ENCODE results near the gene CDCA4.

The CDCA4 gene

GRCh38 chr14:104996483-104996882 is 24.4 kb downstream of the CDCA4 start:
- no peaks in the 10 kb centered on the region; the same call in 1 of the 2 replicates for H4K20me1 ChIP-seq (ENCODE audit: low read depth, low read length)
- H3K36me3 ChIP-seq (ENCODE audit: low read length): no peaks in the 10 kb centered on the region
- no peaks in the 10 kb centered on the region for H3F3A ChIP-seq (ENCODE audit: insufficient read depth)
- no peak overlapping the region for H2AFZ ChIP-seq (ENCODE audit: low read depth, low read length, severe bottlenecking)
- no peak overlapping the region for H3K4me2 ChIP-seq (ENCODE audit: low read depth, low read length, poor library complexity, severe bottlenecking)
- TF ChIP-seq, protein P1, sequence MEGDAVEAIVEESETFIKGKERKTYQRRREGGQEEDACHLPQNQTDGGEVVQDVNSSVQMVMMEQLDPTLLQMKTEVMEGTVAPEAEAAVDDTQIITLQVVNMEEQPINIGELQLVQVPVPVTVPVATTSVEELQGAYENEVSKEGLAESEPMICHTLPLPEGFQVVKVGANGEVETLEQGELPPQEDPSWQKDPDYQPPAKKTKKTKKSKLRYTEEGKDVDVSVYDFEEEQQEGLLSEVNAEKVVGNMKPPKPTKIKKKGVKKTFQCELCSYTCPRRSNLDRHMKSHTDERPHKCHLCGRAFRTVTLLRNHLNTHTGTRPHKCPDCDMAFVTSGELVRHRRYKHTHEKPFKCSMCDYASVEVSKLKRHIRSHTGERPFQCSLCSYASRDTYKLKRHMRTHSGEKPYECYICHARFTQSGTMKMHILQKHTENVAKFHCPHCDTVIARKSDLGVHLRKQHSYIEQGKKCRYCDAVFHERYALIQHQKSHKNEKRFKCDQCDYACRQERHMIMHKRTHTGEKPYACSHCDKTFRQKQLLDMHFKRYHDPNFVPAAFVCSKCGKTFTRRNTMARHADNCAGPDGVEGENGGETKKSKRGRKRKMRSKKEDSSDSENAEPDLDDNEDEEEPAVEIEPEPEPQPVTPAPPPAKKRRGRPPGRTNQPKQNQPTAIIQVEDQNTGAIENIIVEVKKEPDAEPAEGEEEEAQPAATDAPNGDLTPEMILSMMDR (IDR thresholded peaks at IDR 0.05; ENCODE audit: insufficient read depth, low read length, poor library complexity, severe bottlenecking): no peak
- no peak for TF ChIP-seq EZH2phosphoT487 (conservative IDR thresholded peaks at IDR 0.05; ENCODE audit: low read length)
- no peaks in the 10 kb centered on the region for H3K9me2 ChIP-seq (replicated peaks; ENCODE audit: insufficient read depth, low read length)
- H3K4me3 ChIP-seq (ENCODE audit: insufficient read depth, low read length, poor library complexity, severe bottlenecking): no peak overlapping the region
- H3K27ac ChIP-seq (ENCODE audit: low read depth, low read length): no peak overlapping the region
- H3K79me2 ChIP-seq (ENCODE audit: insufficient read depth, low read length): no peaks in the 10 kb centered on the region
- H3K9me3 ChIP-seq (ENCODE audit: insufficient read depth, low read length): no peaks in the 10 kb centered on the region
- H3K9ac ChIP-seq (ENCODE audit: low read length): no peak overlapping the region
- H3K27me3 ChIP-seq (ENCODE audit: low read length): no peaks in the 10 kb centered on the region

- Histone ChIP-seq H3K4me3 (ENCODE audit: insufficient read depth, low read length, poor library complexity, severe bottlenecking) (no peak overlapping the region), H3K36me3 (ENCODE audit: low read length) (no peaks in the 10 kb centered on the region), H3K27ac (ENCODE audit: low read depth, low read length) (no peak overlapping the region), H3K79me2 (ENCODE audit: insufficient read depth, low read length) (no peaks in the 10 kb centered on the region), H3F3A (ENCODE audit: insufficient read depth) (no peaks in the 10 kb centered on the region), H4K20me1 (ENCODE audit: low read depth, low read length) (no peaks in the 10 kb centered on the region; the same call in 1 of the 2 replicates), H3K9me3 (ENCODE audit: insufficient read depth, low read length) (no peaks in the 10 kb centered on the region), H3K4me2 (ENCODE audit: low read depth, low read length, poor library complexity, severe bottlenecking) (no peak overlapping the region), H3K27me3 (ENCODE audit: low read length) (no peaks in the 10 kb centered on the region), H3K9me2 (replicated peaks; ENCODE audit: insufficient read depth, low read length) (no peaks in the 10 kb centered on the region), H3K9ac (ENCODE audit: low read length) (no peak overlapping the region), H2AFZ (ENCODE audit: low read depth, low read length, severe bottlenecking) (no peak overlapping the region)
- TF ChIP-seq EZH2phosphoT487 (conservative IDR thresholded peaks at IDR 0.05; ENCODE audit: low read length): no peak
- TF ChIP-seq, protein P1 (IDR thresholded peaks at IDR 0.05; ENCODE audit: insufficient read depth, low read length, poor library complexity, severe bottlenecking): no peak
Measured at GRCh38 chr14:104996032-104996431, 24.9 kb downstream of the CDCA4 start.

DNA sequence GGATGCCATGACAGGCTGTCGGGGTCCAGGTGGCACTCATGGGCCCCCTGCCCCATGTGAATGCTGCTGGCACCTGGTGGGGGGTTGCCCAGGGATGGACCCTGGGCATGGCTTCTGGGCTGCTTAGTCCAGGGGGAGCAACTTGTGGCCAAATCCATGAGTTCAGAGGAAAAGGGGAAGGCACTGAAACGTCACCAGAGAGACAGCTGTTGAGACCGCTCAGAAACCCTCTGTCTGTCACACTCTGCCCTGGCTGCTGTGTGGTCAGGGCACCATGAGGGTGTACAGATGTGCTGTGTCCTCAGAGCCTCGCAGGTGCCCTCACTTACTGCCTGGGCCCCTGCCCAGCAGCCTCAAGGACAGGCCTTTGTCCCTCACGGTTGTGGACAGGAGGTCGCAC is 25.9 kb downstream of the CDCA4 start:
- no peaks in the 10 kb centered on the region for H3K36me3 ChIP-seq (ENCODE audit: low read length)
- no peaks in the 10 kb centered on the region for H3K9me3 ChIP-seq (ENCODE audit: insufficient read depth, low read length)
- H4K20me1 ChIP-seq (ENCODE audit: low read depth, low read length): no peaks in the 10 kb centered on the region; the same call in 1 of the 2 replicates
- H3K27ac ChIP-seq (ENCODE audit: low read depth, low read length): no peak overlapping the region
- H3K27me3 ChIP-seq (ENCODE audit: low read length): no peaks in the 10 kb centered on the region
- H3K9me2 ChIP-seq (replicated peaks; ENCODE audit: insufficient read depth, low read length): no peaks in the 10 kb centered on the region
- H3K4me2 ChIP-seq (ENCODE audit: low read depth, low read length, poor library complexity, severe bottlenecking): no peak overlapping the region
- H3K9ac ChIP-seq (ENCODE audit: low read length): no peak overlapping the region
- no peak overlapping the region for H2AFZ ChIP-seq (ENCODE audit: low read depth, low read length, severe bottlenecking)
- H3F3A ChIP-seq (ENCODE audit: insufficient read depth): no peaks in the 10 kb centered on the region
- H3K4me3 ChIP-seq (ENCODE audit: insufficient read depth, low read length, poor library complexity, severe bottlenecking): no peak overlapping the region
- no peaks in the 10 kb centered on the region for H3K79me2 ChIP-seq (ENCODE audit: insufficient read depth, low read length)
- TF ChIP-seq EZH2phosphoT487 (conservative IDR thresholded peaks at IDR 0.05; ENCODE audit: low read length): no peak
- TF ChIP-seq, protein P1 (IDR thresholded peaks at IDR 0.05; ENCODE audit: insufficient read depth, low read length, poor library complexity, severe bottlenecking): no peak
